ENCODE data around the gene TAB3.

Gene TAB3

GRCh38 chrX:30900227-30900626 lies 11.2 kb upstream of the TAB3 start (continued):
- TF ChIP-seq CSRNP3 (CRISPR knock-in tag; IDR thresholded peaks at IDR 0.05), result no peak
- no peak for TF ChIP-seq POU6F1 (CRISPR knock-in tag; IDR thresholded peaks at IDR 0.05; ENCODE audit: borderline replicate concordance, low read depth)
- TF ChIP-seq OSR1 (CRISPR knock-in tag; IDR thresholded peaks at IDR 0.05), result no peak
- TF ChIP-seq ZFP30 (CRISPR knock-in tag; IDR thresholded peaks at IDR 0.05), result no peak
- no peak for TF ChIP-seq ZFP3 (CRISPR knock-in tag; IDR thresholded peaks at IDR 0.05)
- TF ChIP-seq RARB (CRISPR knock-in tag; IDR thresholded peaks at IDR 0.05), result no peak
- TF ChIP-seq ZNF565 (CRISPR knock-in tag; conservative IDR thresholded peaks at IDR 0.05; ENCODE audit: low read depth), result no peak
- no peak for TF ChIP-seq TOX (CRISPR knock-in tag; IDR thresholded peaks at IDR 0.05; ENCODE audit: borderline replicate concordance)
- TF ChIP-seq ZNF8 (CRISPR knock-in tag; IDR thresholded peaks at IDR 0.05), result no peak
- TF ChIP-seq ISL1 (CRISPR knock-in tag; IDR thresholded peaks at IDR 0.05), result no peak

GRCh38 chrX:30898886-30899285 lies 9.8 kb upstream of the TAB3 start:
- TF ChIP-seq SNAI2 (CRISPR knock-in tag; IDR thresholded peaks at IDR 0.05) (no peak), POU6F1 (CRISPR knock-in tag; IDR thresholded peaks at IDR 0.05; ENCODE audit: borderline replicate concordance, low read depth) (no peak), ARNTL (CRISPR knock-in tag; IDR thresholded peaks at IDR 0.05; ENCODE audit: borderline replicate concordance, low read depth) (no peak), ESRRG (CRISPR knock-in tag; IDR thresholded peaks at IDR 0.05) (no peak), PPARA (CRISPR knock-in tag; IDR thresholded peaks at IDR 0.05; ENCODE audit: borderline replicate concordance) (no peak), ISL1 (CRISPR knock-in tag; IDR thresholded peaks at IDR 0.05) (no peak), TCF4 (CRISPR knock-in tag; IDR thresholded peaks at IDR 0.05; ENCODE audit: borderline replicate concordance) (no peak), ZC3H10 (CRISPR knock-in tag; IDR thresholded peaks at IDR 0.05) (no peak), BACH2 (CRISPR knock-in tag; IDR thresholded peaks at IDR 0.05; ENCODE audit: borderline replicate concordance) (no peak), OSR1 (CRISPR knock-in tag; IDR thresholded peaks at IDR 0.05) (no peak), CSDC2 (CRISPR knock-in tag; IDR thresholded peaks at IDR 0.05) (no peak), TOX (CRISPR knock-in tag; IDR thresholded peaks at IDR 0.05; ENCODE audit: borderline replicate concordance) (no peak), CREB5 (CRISPR knock-in tag; IDR thresholded peaks at IDR 0.05; ENCODE audit: low read depth) (no peak), GLIS3 (CRISPR knock-in tag; IDR thresholded peaks at IDR 0.05) (no peak), ZFP30 (CRISPR knock-in tag; IDR thresholded peaks at IDR 0.05) (no peak), TSHZ2 (CRISPR knock-in tag; IDR thresholded peaks at IDR 0.05) (no peak), ZNF70 (CRISPR knock-in tag; IDR thresholded peaks at IDR 0.05) (no peak), ZFP3 (CRISPR knock-in tag; IDR thresholded peaks at IDR 0.05) (no peak), ZNF8 (CRISPR knock-in tag; IDR thresholded peaks at IDR 0.05) (no peak), CSRNP3 (CRISPR knock-in tag; IDR thresholded peaks at IDR 0.05) (no peak)
- no peak for ATAC-seq

All from SK-N-SH treated with all-trans-retinoic acid at 6 μM for 48 hours (cell line).